Gastrocnemius medialis (tissue), 4 donors: ENCODE measurements around the gene BRMS1. TPM values are rescaled to one million over a fixed set of nuclear protein-coding genes. Genes with fewer than 3 reads are reported as not detected.
A peak's percentile ranks its signal among the peaks of the same experiment; 100 is the strongest.
"Not testable (repeated sequence)": the region's sequence is repeated elsewhere in the genome, so short reads cannot be mapped to it uniquely, and the experiment has no call there.

Source experiments
- ATAC-seq, 2 donors: fragments of 150-250 bp; one replicate each; pipeline ENCODE4 v1.9.1; 2016
- DNase-seq, 2 donors: peaks; one replicate each; pipeline ENCODE4 v3.0.0-alpha.2; 2019
- H3K27ac ChIP-seq, 4 donors: fragments of 200-600 bp; sonication (generic); 1 replicate in 1 of 4; 2 replicates in 3 of 4; pipeline ENCODE4 v1.5.1; 2016 to 2018; ENCODE audit warnings: mild to moderate bottlenecking in 2 of 4, moderate library complexity in 1 of 4
- H3K27me3 ChIP-seq, 3 donors: fragments of 200-600 bp; sonication (generic) in 2 of 3; 1 replicate in 1 of 3; 2 replicates in 2 of 3; pipeline versions ENCODE4 v1.5.1 to v1.6.0; 2016 to 2019; ENCODE audit warnings: mild to moderate bottlenecking in 1 of 3, moderate library complexity in 1 of 3
- H3K36me3 ChIP-seq, 2 donors: fragments of 200-600 bp; sonication (generic) in 1 of 2; one replicate each; pipeline ENCODE4 v1.5.1; 2017 to 2018
- H3K4me1 ChIP-seq, 2 donors: fragments of 200-600 bp; sonication (generic) in 1 of 2; one replicate each; pipeline ENCODE4 v1.5.1; 2016 to 2017; ENCODE audit warnings: mild to moderate bottlenecking in 2 of 2
- H3K4me3 ChIP-seq, 4 donors: fragments of 200-600 bp; sonication (generic) in 3 of 4; 1 replicate in 1 of 4; 2 replicates in 3 of 4; pipeline ENCODE4 v1.5.1; 2016 to 2019; ENCODE audit warnings: mild to moderate bottlenecking in 2 of 4
- H3K9me3 ChIP-seq, 3 donors: fragments of 200-600 bp; sonication (generic) in 2 of 3; 1 replicate in 1 of 3; 2 replicates in 2 of 3; pipeline ENCODE4 v1.5.1; 2016 to 2019
- POLR2A ChIP-seq, 2 donors: fragments of 450-650 bp; IDR thresholded peaks; one replicate each; pipeline ENCODE4 v1.6.1; 2017; ENCODE audit warnings: antibody characterized with exemption in 2 of 2, mild to moderate bottlenecking in 2 of 2, moderate library complexity in 2 of 2
- in situ Hi-C, 4 donors: fragments of 200-750 bp; cut with MboI; loops; one replicate each; pipeline versions ENCODE4 v1.15.0 to v1.8.0; 2017; ENCODE audit warnings: low sequenced_read_pairs in 4 of 4
- intact Hi-C: fragments of 100-400 bp; cut with DNase I; formaldehyde crosslinking; loops from one replicate; pipeline ENCODE4 v1.15.1; 2023; ENCODE audit warnings: low total_unique reads
- total RNA-seq, 4 donors: library from RNA; depleted of rRNA; stranded (reverse); fragments of >200 nt; gene quantifications; one replicate each; pipeline versions ENCODE4 v1.1.0 to v1.2.3, GENCODE V29; 2016
- TF ChIP-seq, protein P1 (sequence below), 5 experiments: fragments of 450-650 bp in 3 of 5; fragments of 200-600 bp in 2 of 5; sonication (generic) in 2 of 5; IDR thresholded peaks in 4 of 5; conservative IDR thresholded peaks in 1 of 5; 1 replicate in 4 of 5; 2 replicates in 1 of 5; pipeline ENCODE4 v1.5.1; 2016 to 2019; ENCODE audit warnings: antibody characterized with exemption in 5 of 5, mild to moderate bottlenecking in 3 of 5, moderate library complexity in 3 of 5

Gene BRMS1
- total RNA-seq, 4 donors from 2014 or later: 40.1 to 73.5 (median 64.8) TPM

GRCh38 chr11:66313321-66314185 lies 31.4 kb downstream of the BRMS1 start:
- Histone ChIP-seq H3K9me3 (no peaks in the 10 kb centered on the region), H3K4me1 (peaks cover 2 to 6% of the 10 kb centered on the region in 2 donors), H3K27ac (peak overlapping the region; percentile 72 to 84 (median 80)), H3K36me3 (no peaks in the 10 kb centered on the region), H3K4me3 (peak overlapping the region; percentile 68 to 79 (median 72)), H3K27me3 (peaks cover 5 to 14% (median 12%) of the 10 kb centered on the region in 3 donors)
- TF ChIP-seq, protein P1, sequence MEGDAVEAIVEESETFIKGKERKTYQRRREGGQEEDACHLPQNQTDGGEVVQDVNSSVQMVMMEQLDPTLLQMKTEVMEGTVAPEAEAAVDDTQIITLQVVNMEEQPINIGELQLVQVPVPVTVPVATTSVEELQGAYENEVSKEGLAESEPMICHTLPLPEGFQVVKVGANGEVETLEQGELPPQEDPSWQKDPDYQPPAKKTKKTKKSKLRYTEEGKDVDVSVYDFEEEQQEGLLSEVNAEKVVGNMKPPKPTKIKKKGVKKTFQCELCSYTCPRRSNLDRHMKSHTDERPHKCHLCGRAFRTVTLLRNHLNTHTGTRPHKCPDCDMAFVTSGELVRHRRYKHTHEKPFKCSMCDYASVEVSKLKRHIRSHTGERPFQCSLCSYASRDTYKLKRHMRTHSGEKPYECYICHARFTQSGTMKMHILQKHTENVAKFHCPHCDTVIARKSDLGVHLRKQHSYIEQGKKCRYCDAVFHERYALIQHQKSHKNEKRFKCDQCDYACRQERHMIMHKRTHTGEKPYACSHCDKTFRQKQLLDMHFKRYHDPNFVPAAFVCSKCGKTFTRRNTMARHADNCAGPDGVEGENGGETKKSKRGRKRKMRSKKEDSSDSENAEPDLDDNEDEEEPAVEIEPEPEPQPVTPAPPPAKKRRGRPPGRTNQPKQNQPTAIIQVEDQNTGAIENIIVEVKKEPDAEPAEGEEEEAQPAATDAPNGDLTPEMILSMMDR (IDR thresholded peaks at IDR 0.05 in 4 of 5, conservative IDR thresholded peaks at IDR 0.05 in 1 of 5): no peak
- no peak for TF ChIP-seq POLR2A (IDR thresholded peaks at IDR 0.05)
- in situ Hi-C loops (no loop called here), intact Hi-C loops (no loop called here)
- no peak for ATAC-seq
- no peak for DNase-seq

- DNase-seq: peak; percentile 91 to 95
- Histone ChIP-seq H3K36me3 (no peaks in the 10 kb centered on the region), H3K4me3 (peak overlapping the region; percentile 68 to 79 (median 72)), H3K27me3 (peaks cover 5 to 14% (median 12%) of the 10 kb centered on the region in 3 donors), H3K27ac (peak overlapping the region; percentile 72 to 84 (median 80)), H3K9me3 (no peaks in the 10 kb centered on the region), H3K4me1 (peaks cover 0 to 2% of the 10 kb centered on the region in 2 donors)
- intact Hi-C loops: loop anchor here (1.0 kb wide), 2 partner anchors 16 to 77 kb away; no protein-coding TSS in a partner anchor
- peak; percentile 40 to 47 for TF ChIP-seq POLR2A (IDR thresholded peaks at IDR 0.05)
- TF ChIP-seq, protein P1 (IDR thresholded peaks at IDR 0.05 in 4 of 5, conservative IDR thresholded peaks at IDR 0.05 in 1 of 5): no peak
- ATAC-seq: peak; percentile 74 to 77
- in situ Hi-C loops: no loop called here
Observed at GRCh38 chr11:66312549-66313320, 32.2 kb downstream of the BRMS1 start.

GRCh38 chr11:66311965-66312548 lies 32.8 kb downstream of the BRMS1 start:
- no peaks in the 10 kb centered on the region for H3K36me3 ChIP-seq
- intact Hi-C loops: loop anchor here (1.0 kb wide), 2 partner anchors 16 to 77 kb away; no protein-coding TSS in a partner anchor

DNA sequence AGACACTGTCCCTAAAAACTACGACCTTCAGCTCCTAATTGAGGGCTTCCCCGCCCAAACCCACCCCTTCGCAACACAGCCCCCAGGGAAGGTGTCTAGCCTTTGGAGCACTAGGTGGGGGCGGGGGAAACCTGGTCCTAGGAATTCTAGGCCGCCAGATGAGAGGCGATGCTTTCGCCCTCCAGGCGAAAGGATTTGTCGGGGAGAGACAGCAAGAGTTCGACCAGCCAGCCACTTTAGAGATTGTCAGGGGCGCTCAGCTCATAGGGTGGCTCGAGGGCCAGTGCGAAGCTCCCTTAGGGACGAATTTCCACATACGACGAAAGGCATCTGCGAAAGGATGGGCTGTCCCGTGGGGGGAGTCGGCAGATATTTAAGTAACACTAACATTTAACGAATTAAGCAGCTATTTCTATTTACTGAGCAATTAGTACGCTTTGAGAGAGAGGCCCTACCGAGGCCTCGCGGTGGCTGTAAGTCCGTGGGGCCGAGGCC lies 33.4 kb downstream of the BRMS1 start:
- H3K27ac ChIP-seq: peak overlapping the region; percentile 72 to 84 (median 80)
- H3K4me3 ChIP-seq: peak overlapping the region; percentile 68 to 79 (median 72)
- ATAC-seq (no peak), DNase-seq (no peak)
- H3K4me1 ChIP-seq: no peaks in the 10 kb centered on the region
- in situ Hi-C loops: no loop called here
- intact Hi-C loops: no loop called here
- no peak for TF ChIP-seq POLR2A (IDR thresholded peaks at IDR 0.05)
- TF ChIP-seq, protein P1 (IDR thresholded peaks at IDR 0.05 in 4 of 5, conservative IDR thresholded peaks at IDR 0.05 in 1 of 5): peak in 1 of 5 experiments; percentile 92
- no peaks in the 10 kb centered on the region for H3K9me3 ChIP-seq
- H3K36me3 ChIP-seq: no peaks in the 10 kb centered on the region
- peaks cover 4 to 14% (median 12%) of the 10 kb centered on the region in 3 donors for H3K27me3 ChIP-seq

More at GRCh38 chr11:66311965-66312548, 32.8 kb downstream of the BRMS1 start:
- Histone ChIP-seq H3K27me3 (peaks cover 5 to 14% (median 12%) of the 10 kb centered on the region in 3 donors), H3K4me3 (peak overlapping the region; percentile 68 to 79 (median 72)), H3K4me1 (no peaks in the 10 kb centered on the region), H3K27ac (peak overlapping the region; percentile 72 to 84 (median 80)), H3K9me3 (no peaks in the 10 kb centered on the region)
- DNase-seq: peak; percentile 86 to 88
- peak; percentile 28 to 68 for TF ChIP-seq POLR2A (IDR thresholded peaks at IDR 0.05)
- TF ChIP-seq, protein P1 (IDR thresholded peaks at IDR 0.05 in 4 of 5, conservative IDR thresholded peaks at IDR 0.05 in 1 of 5): peak in 4 of 5 experiments; percentile 89 to 96 (median 92)
- peak; percentile 80 to 82 for ATAC-seq
- in situ Hi-C loops: no loop called here

DNA sequence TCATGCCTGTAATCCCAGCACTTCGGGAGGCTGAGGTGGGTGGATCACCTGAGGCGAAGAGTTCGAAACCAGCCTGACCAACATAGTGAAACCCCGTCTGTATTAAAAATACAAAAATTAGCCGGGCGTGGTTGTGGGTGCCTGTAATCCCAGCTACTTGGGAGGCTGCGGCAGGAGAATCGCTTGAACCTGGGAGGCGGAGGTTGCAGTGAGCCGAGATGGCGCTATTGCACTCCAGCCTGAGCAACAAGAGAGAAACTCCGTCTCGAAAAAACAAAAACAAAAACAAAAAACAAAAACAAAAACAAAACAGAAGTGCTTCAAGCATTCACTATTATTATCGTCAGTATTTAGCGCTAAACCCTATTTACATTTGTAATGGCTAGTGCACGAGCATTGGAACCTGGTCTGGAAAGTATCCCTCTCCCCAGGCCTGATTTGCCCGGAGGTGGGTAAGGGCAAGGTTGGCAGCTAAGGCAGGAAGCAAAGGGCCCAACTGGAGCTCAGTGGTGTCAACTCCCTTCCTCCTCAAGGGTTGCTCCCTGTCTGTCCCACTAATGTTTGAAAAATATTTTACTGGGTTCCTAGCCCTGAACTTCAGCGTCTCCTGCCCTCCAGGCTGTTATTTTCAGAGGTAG lies 34.0 kb downstream of the BRMS1 start:
- H3K27me3 ChIP-seq, H3K9me3 ChIP-seq, intact Hi-C loops, DNase-seq, H3K4me1 ChIP-seq, H3K4me3 ChIP-seq, ATAC-seq, in situ Hi-C loops, H3K36me3 ChIP-seq, H3K27ac ChIP-seq: not testable (repeated sequence)
